GM20000 (cell line): Measurements from ENCODE around the gene SEC14L1.
"Not testable (repeated sequence)": the region's sequence is repeated elsewhere in the genome, so short reads cannot be mapped to it uniquely, and the experiment has no call there.

Experiments
- DNase-seq: peaks from one replicate; pipeline ENCODE4 v3.0.0; 2012; ENCODE audit warnings: low spot score
- CTCF ChIP-seq: IDR thresholded peaks from 2 replicates; pipeline ENCODE4 v1.5.1; 2012; ENCODE audit warnings: mild to moderate bottlenecking, control low read depth; ENCODE audit errors: extremely low read depth, missing control alignments

SEC14L1 gene

GRCh38 chr17:77133087-77133638 lies 7.6 kb upstream of the SEC14L1 start:
- no peak for DNase-seq
- no peak for TF ChIP-seq CTCF

GRCh38 chr17:77136420-77136767 lies 4.4 kb upstream of the SEC14L1 start:
- TF ChIP-seq CTCF = no peak
- DNase-seq = no peak

GRCh38 chr17:77137111-77137510 lies 3.7 kb upstream of the SEC14L1 start:
- no peak for DNase-seq
- TF ChIP-seq CTCF = no peak

- not testable (repeated sequence) for DNase-seq
Observed at GRCh38 chr17:77137886-77138285, 2.9 kb upstream of the SEC14L1 start.

- no peak for TF ChIP-seq CTCF
- peak; percentile 98 for DNase-seq
Observed at GRCh38 chr17:77140166-77140877, 447 bp upstream of the SEC14L1 start.

- DNase-seq = no peak
Observed at GRCh38 chr17:77141846-77142449, 1.2 kb downstream of the SEC14L1 start.

GRCh38 chr17:77142689-77143088 lies 1.9 kb downstream of the SEC14L1 start:
- DNase-seq = no peak
- no peak for TF ChIP-seq CTCF

More at GRCh38 chr17:77141846-77142449, 1.2 kb downstream of the SEC14L1 start:
- TF ChIP-seq CTCF = no peak
